Measurements from ENCODE around the gene FRMPD4. TPM values are rescaled to one million over a fixed set of nuclear protein-coding genes. Genes with fewer than 3 reads are reported as not detected.

Gene FRMPD4
- total RNA-seq, 1 donor = 1.8 TPM

DNA sequence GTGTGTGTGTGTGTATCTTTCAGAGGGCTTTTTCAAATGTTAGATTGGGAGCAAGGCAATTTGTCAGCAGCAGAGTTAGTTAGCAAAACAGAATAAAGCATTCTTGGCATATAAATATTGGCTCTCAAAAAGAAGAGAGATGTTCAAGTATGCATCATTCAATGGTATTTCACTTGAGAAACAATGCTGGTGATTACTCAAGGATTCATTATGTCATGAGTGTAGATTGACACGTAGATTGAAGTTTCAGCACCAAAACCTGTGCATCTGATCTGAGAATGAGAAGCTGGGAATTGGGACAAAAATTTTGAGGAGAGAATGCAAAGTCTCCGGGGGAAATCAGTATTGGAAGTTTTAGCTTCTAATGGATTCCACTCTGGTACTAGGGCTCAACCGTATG is 241.4 kb downstream of the FRMPD4 start:
- no peak overlapping the region for H3K4me2 ChIP-seq (ENCODE audit: insufficient read depth, low read length)
- no peak for DNase-seq (ENCODE audit: insufficient read length, low spot score, missing footprints)

DNA sequence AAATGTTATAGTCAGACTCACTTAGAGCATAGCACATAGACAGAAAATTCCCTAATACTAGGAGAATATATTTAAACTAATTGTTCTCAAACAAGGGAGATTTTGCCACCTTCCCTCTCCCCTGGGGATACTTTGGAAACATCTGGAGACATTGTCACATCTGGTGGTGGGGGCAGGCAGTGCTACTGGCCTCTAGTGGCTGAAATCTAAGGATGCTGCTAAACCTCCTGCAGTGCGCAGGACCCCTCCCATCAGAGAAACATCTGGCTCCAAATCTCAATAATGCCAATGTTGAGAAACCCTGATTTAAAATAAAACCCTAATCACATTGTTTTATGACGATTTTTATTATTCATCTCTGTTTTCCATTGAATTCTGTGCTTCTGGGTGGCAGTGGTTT is 244.9 kb downstream of the FRMPD4 start:
- Histone ChIP-seq H3K27ac (ENCODE audit: low read depth, low read length) (no peak overlapping the region), H4K20me1 (ENCODE audit: insufficient read depth, low read length) (no peaks in the 10 kb centered on the region), H3K4me1 (ENCODE audit: insufficient read depth, low read length) (peaks cover 4% of the 10 kb centered on the region), H3K9me3 (ENCODE audit: low read depth, low read length) (no peaks in the 10 kb centered on the region), H3K4me3 (ENCODE audit: insufficient read depth, low read length) (no peak overlapping the region), H3K79me2 (ENCODE audit: insufficient read depth, low read length) (no peaks in the 10 kb centered on the region), H2AFZ (ENCODE audit: low read length) (no peak overlapping the region), H3K27me3 (ENCODE audit: insufficient read depth, low read length) (no peaks in the 10 kb centered on the region), H3K36me3 (ENCODE audit: insufficient read depth, low read length) (no peaks in the 10 kb centered on the region), H3K4me2 (ENCODE audit: insufficient read depth, low read length) (no peak overlapping the region)
- peak; percentile 15 for TF ChIP-seq CTCF (IDR thresholded peaks at IDR 0.05; ENCODE audit: extremely low read depth, low read depth, low read length)
- no peak for DNase-seq (ENCODE audit: insufficient read length, low spot score, missing footprints)

More for the DNA sequence above, 241.4 kb downstream of the FRMPD4 start:
- no peak overlapping the region for H2AFZ ChIP-seq (ENCODE audit: low read length)
- no peak overlapping the region for H3K27ac ChIP-seq (ENCODE audit: low read depth, low read length)
- H3K9me3 ChIP-seq (ENCODE audit: low read depth, low read length) = no peaks in the 10 kb centered on the region
- TF ChIP-seq CTCF (IDR thresholded peaks at IDR 0.05; ENCODE audit: extremely low read depth, low read depth, low read length) = no peak
- H3K79me2 ChIP-seq (ENCODE audit: insufficient read depth, low read length) = no peaks in the 10 kb centered on the region
- no peaks in the 10 kb centered on the region for H3K27me3 ChIP-seq (ENCODE audit: insufficient read depth, low read length)
- peaks cover 4% of the 10 kb centered on the region for H3K4me1 ChIP-seq (ENCODE audit: insufficient read depth, low read length)
- H3K4me3 ChIP-seq (ENCODE audit: insufficient read depth, low read length) = no peak overlapping the region
- H4K20me1 ChIP-seq (ENCODE audit: insufficient read depth, low read length) = no peaks in the 10 kb centered on the region
- no peaks in the 10 kb centered on the region for H3K36me3 ChIP-seq (ENCODE audit: insufficient read depth, low read length)

- no peaks in the 10 kb centered on the region for H3K79me2 ChIP-seq (ENCODE audit: insufficient read depth, low read length)
- H3K9me3 ChIP-seq (ENCODE audit: low read depth, low read length) = no peaks in the 10 kb centered on the region
- no peaks in the 10 kb centered on the region for H3K27me3 ChIP-seq (ENCODE audit: insufficient read depth, low read length)
- H3K4me3 ChIP-seq (ENCODE audit: insufficient read depth, low read length) = no peak overlapping the region
- TF ChIP-seq CTCF (IDR thresholded peaks at IDR 0.05; ENCODE audit: extremely low read depth, low read depth, low read length) = no peak
- no peak overlapping the region for H2AFZ ChIP-seq (ENCODE audit: low read length)
- H4K20me1 ChIP-seq (ENCODE audit: insufficient read depth, low read length) = no peaks in the 10 kb centered on the region
- H3K4me1 ChIP-seq (ENCODE audit: insufficient read depth, low read length) = no peaks in the 10 kb centered on the region
- H3K36me3 ChIP-seq (ENCODE audit: insufficient read depth, low read length) = no peaks in the 10 kb centered on the region
- peak; percentile 10 for DNase-seq (ENCODE audit: insufficient read length, low spot score, missing footprints)
- H3K27ac ChIP-seq (ENCODE audit: low read depth, low read length) = no peak overlapping the region
- no peak overlapping the region for H3K4me2 ChIP-seq (ENCODE audit: insufficient read depth, low read length)
Measured at GRCh38 chrX:12390301-12390700, 252.0 kb downstream of the FRMPD4 start.

DNA sequence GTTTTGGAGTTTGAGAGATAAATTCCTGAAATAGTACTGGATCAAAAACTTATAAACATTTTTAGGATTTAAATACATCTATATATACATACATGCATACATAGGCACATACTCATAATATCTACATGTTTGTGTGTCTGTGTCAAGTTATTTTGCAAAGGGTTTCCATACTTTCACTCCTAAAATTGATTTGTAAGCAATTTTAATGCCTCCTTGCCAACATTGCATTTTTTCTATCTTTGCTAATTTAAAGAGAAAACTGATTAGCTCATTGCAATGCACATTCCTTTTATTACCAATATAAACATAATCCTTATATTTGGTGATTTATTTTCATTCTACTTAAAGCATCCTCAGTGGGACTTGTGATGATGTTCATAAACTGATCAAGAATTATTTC is 258.3 kb downstream of the FRMPD4 start:
- Histone ChIP-seq H2AFZ (ENCODE audit: low read length) (no peak overlapping the region), H3K4me1 (ENCODE audit: insufficient read depth, low read length) (no peaks in the 10 kb centered on the region), H3K27ac (ENCODE audit: low read depth, low read length) (no peak overlapping the region), H4K20me1 (ENCODE audit: insufficient read depth, low read length) (no peaks in the 10 kb centered on the region), H3K4me3 (ENCODE audit: insufficient read depth, low read length) (no peak overlapping the region), H3K27me3 (ENCODE audit: insufficient read depth, low read length) (no peaks in the 10 kb centered on the region), H3K4me2 (ENCODE audit: insufficient read depth, low read length) (no peak overlapping the region), H3K79me2 (ENCODE audit: insufficient read depth, low read length) (no peaks in the 10 kb centered on the region), H3K36me3 (ENCODE audit: insufficient read depth, low read length) (no peaks in the 10 kb centered on the region), H3K9me3 (ENCODE audit: low read depth, low read length) (no peaks in the 10 kb centered on the region)
- TF ChIP-seq CTCF (IDR thresholded peaks at IDR 0.05; ENCODE audit: extremely low read depth, low read depth, low read length) = no peak
- DNase-seq (ENCODE audit: insufficient read length, low spot score, missing footprints) = no peak

All from osteoblast (primary cell).